Mesothelial cell of epicardium (in vitro differentiated cells): ENCODE data around the gene CCDC18. TPM values are rescaled to one million over a fixed set of nuclear protein-coding genes. Genes with fewer than 3 reads are reported as not detected.

ENCODE experiments used
- DNase-seq, 2 experiments: peaks; one replicate each; pipeline ENCODE4 v3.0.0; 2021; ENCODE audit warnings: low spot score in 2 of 2; ENCODE audit not compliant: unreplicated experiment in 2 of 2
- H3K27ac Mint-ChIP-seq: 2 replicates; pipeline ENCODE4 v1.8.0; 2021; ENCODE audit warnings: mixed read lengths
- H3K27me3 Mint-ChIP-seq: 2 replicates; pipeline ENCODE4 v1.8.0; 2021; ENCODE audit warnings: low read depth, mixed read lengths
- H3K36me3 Mint-ChIP-seq: 2 replicates; pipeline ENCODE4 v1.8.0; 2021; ENCODE audit warnings: mixed read lengths
- H3K4me1 Mint-ChIP-seq: 2 replicates; pipeline ENCODE4 v1.8.0; 2021; ENCODE audit warnings: mixed read lengths
- H3K4me3 Mint-ChIP-seq: 2 replicates; pipeline ENCODE4 v1.8.0; 2021; ENCODE audit warnings: mild to moderate bottlenecking, moderate library complexity, mixed read lengths
- H3K9me3 Mint-ChIP-seq: 2 replicates; pipeline ENCODE4 v1.8.0; 2021; ENCODE audit warnings: mixed read lengths
- total RNA-seq: library from RNA; stranded (reverse); gene quantifications from 3 replicates; pipeline ENCODE4 v1.2.1, GENCODE V29; 2021
- TF ChIP-seq, protein P1 (sequence below): fragments of 200-600 bp; sonication (generic); IDR thresholded peaks from one replicate; pipeline ENCODE4 v1.5.0; 2021; ENCODE audit warnings: antibody characterized with exemption; ENCODE audit not compliant: unreplicated experiment

Gene CCDC18
- total RNA-seq, 1 donor from 2014 or later: 7.5 TPM

DNA sequence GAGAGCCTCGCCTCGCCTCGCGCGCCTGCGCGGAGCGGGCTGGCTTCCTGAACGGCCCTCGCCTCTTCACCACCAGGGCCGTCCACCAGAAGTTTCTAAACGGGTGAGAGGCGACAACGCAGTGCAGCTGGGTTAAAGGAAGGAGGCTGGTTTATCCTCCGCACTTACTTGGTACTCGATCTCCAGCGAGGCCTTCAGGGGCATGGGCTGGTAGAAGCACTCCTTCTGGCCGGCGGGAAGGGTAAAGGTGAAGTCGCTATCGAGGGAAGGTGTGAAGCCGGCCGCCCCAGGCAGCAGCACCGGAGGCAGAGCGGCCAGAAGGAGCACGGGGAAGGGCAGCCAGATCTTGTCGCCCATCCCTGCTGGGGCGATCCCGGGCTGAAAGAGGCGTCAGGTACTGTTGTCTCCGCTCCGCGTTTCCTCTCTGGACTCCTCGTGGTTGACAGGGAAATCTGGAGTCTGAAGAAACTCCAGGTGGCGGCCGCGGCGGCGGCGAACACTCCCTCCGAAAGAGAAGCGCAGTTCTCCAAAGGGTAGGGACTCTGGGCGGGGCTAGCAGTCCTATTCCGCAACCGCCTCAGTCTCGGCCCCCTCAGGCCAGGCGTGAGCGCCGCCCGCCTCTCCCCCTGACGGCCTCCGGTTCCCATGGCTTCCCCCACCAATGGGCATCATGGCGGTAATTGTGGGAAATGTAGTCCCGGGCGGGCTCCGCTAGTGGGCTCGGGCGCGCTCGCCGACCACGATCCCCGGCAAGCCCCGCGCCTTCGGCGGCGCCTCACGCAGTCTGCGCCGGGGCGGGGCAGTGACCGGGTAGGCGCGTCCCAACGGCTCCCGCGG, 420 bp upstream of the CCDC18 start, which contains the start of gene TMED5:
TMED5 (minus strand) TSS at position 528 of the 837 bp plus-strand sequence; CDS start at position 357, 171 bp downstream.
- peak; percentile 91 to 97 for DNase-seq
- peak within 1 kb of the TSS; percentile 100 for H3K27ac Mint-ChIP-seq
- peak within 1 kb of the TSS; percentile 93 for H3K4me3 Mint-ChIP-seq
- TF ChIP-seq, protein P1, sequence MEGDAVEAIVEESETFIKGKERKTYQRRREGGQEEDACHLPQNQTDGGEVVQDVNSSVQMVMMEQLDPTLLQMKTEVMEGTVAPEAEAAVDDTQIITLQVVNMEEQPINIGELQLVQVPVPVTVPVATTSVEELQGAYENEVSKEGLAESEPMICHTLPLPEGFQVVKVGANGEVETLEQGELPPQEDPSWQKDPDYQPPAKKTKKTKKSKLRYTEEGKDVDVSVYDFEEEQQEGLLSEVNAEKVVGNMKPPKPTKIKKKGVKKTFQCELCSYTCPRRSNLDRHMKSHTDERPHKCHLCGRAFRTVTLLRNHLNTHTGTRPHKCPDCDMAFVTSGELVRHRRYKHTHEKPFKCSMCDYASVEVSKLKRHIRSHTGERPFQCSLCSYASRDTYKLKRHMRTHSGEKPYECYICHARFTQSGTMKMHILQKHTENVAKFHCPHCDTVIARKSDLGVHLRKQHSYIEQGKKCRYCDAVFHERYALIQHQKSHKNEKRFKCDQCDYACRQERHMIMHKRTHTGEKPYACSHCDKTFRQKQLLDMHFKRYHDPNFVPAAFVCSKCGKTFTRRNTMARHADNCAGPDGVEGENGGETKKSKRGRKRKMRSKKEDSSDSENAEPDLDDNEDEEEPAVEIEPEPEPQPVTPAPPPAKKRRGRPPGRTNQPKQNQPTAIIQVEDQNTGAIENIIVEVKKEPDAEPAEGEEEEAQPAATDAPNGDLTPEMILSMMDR: no peak
- no peaks in the 10 kb centered on the region for H3K9me3 Mint-ChIP-seq
- H3K36me3 Mint-ChIP-seq: no peaks in the 10 kb centered on the region
- H3K4me1 Mint-ChIP-seq: peaks cover 19% of the 10 kb centered on the region
- H3K27me3 Mint-ChIP-seq: no peaks in the 10 kb centered on the region

DNA sequence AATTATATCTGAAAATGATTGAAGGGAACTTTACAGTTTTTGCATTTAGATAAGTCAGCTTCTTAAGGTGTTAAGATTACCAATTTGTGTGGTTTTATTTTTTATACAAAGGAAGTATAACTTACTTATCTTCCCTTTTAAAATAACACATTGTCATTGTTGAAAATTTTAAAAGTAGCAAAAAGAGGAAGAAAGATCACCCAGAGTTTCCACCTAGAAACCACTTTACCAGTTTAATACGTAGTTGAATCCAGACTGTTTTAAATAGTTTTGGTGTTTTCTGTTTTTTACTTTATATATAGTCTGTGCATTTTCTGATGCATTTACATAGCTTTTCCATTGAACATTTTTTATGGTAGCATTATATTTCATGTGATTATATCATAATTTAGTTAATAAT, 6.1 kb downstream of the CCDC18 start:
- DNase-seq: no peak
- Mint-ChIP-seq H3K27ac (no peak overlapping the region), H3K27me3 (no peaks in the 10 kb centered on the region), H3K9me3 (no peaks in the 10 kb centered on the region), H3K36me3 (peaks cover 2% of the 10 kb centered on the region), H3K4me3 (no peak overlapping the region), H3K4me1 (no peaks in the 10 kb centered on the region)
- TF ChIP-seq, protein P1: no peak

DNA sequence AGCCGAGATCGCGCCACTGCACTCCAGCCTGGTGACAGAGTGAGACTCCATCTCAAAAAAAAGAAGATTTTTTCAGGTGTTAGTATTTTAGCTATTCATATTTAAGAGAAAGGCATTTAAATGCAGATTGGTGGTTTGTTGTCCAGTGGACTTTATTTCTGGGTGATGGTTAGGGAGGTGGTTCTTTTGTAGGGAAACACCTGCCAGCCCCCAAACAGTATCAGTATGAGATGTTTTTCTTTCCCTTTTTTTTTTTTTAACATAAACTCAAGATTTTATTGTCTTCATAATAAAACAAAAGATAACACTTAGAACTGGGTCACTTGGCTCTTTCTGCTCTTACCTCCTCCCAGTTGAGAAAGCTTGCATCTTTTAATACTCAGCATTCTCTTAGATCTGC, 9.9 kb downstream of the CCDC18 start:
- Mint-ChIP-seq H3K27ac (no peak overlapping the region), H3K4me1 (no peaks in the 10 kb centered on the region), H3K4me3 (no peak overlapping the region), H3K9me3 (no peaks in the 10 kb centered on the region), H3K27me3 (no peaks in the 10 kb centered on the region), H3K36me3 (peaks cover 4% of the 10 kb centered on the region)
- DNase-seq: no peak
- TF ChIP-seq, protein P1: no peak

DNA sequence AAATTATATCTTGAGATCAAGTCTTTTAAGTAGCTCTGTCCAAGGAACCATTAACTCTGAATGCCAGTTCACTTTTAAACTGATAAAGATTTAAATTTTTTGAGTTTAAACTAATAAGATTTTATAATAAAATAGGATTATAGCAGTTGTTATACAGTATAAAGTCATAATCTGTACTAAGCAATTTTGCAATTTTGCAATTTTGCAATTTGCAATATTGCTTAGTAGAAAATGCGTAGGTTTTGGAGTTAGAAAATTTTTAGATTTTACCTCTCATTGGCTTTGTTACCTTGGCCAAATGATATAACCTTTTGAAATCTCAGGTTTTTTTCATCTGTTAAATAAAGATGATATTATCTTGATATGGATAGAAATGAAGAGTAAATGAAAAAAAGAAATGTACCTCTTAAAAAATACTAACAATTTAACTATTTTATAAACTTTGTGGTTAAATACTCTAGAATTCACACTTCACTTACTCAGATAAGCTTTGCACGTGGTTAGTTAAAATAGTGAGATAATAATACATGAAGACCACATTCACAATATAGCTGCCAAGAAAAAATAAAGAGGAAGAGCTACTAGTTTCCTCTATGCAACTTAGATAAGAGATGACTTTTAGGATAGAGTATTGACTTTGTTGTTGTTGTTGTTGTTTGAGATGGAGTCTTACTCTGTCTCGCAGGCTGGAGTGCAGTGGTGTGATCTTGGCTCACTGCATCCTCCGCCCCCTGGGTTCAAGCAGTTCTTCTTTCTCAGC, 13.9 kb downstream of the CCDC18 start:
- Mint-ChIP-seq H3K9me3 (no peaks in the 10 kb centered on the region), H3K4me1 (no peaks in the 10 kb centered on the region), H3K27ac (no peak overlapping the region), H3K36me3 (peaks cover 14% of the 10 kb centered on the region), H3K4me3 (no peak overlapping the region), H3K27me3 (no peaks in the 10 kb centered on the region)
- DNase-seq: no peak
- TF ChIP-seq, protein P1: no peak

DNA sequence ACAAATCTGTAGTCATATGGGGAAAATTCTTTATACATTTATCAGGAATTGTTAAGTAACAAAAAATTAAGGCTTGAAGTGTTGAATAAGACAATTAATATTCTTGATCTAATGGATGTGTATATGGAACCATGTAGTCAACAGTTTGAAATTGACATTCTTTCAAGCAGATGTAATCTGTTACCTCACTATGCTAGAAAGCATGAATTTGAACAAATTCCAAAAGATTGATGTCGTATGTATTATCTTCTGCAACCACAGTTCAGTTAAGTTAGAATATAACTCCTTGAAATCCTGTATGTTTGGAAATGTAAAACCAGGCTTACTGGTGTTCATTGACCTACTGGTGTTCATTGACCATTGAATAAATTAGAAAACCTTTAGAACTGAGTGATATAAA, 16.1 kb downstream of the CCDC18 start:
- TF ChIP-seq, protein P1: no peak
- Mint-ChIP-seq H3K27me3 (no peaks in the 10 kb centered on the region), H3K36me3 (peaks cover 14% of the 10 kb centered on the region), H3K9me3 (no peaks in the 10 kb centered on the region), H3K4me1 (no peaks in the 10 kb centered on the region), H3K27ac (no peak overlapping the region), H3K4me3 (no peak overlapping the region)
- DNase-seq: no peak
